HG02884 (cell line): ENCODE results near the gene G3BP2.
"Not testable (repeated sequence)": the region's sequence is repeated elsewhere in the genome, so short reads cannot be mapped to it uniquely, and the experiment has no call there.

Experiments
- ATAC-seq: cut with Tn5 transposase; IDR thresholded peaks from one replicate; pipeline ENCODE4 v1.9.1; 2021; ENCODE audit warnings: mild to moderate bottlenecking, moderate library complexity; ENCODE audit not compliant: unreplicated experiment

The G3BP2 gene

GRCh38 chr4:75673027-75673958, at the start of gene G3BP2:
TSS of gene G3BP2 (minus strand) at chr4:75673411. CDS start at chr4:75662025, 11,386 bp downstream.
- peak; percentile 87 for ATAC-seq

GRCh38 chr4:75722417-75722816, 49.2 kb upstream of the G3BP2 start:
- no peak for ATAC-seq

GRCh38 chr4:75718529-75718928, 45.3 kb upstream of the G3BP2 start:
- ATAC-seq, result no peak

- ATAC-seq, result no peak
Observed at GRCh38 chr4:75717408-75717807, 44.2 kb upstream of the G3BP2 start.

- ATAC-seq, result not testable (repeated sequence)
Observed at GRCh38 chr4:75716054-75716453, 42.8 kb upstream of the G3BP2 start.

- ATAC-seq, result peak; percentile 79
Observed at GRCh38 chr4:75715105-75715799, 42.0 kb upstream of the G3BP2 start.

GRCh38 chr4:75714704-75715103, 41.5 kb upstream of the G3BP2 start:
- no peak for ATAC-seq

GRCh38 chr4:75714011-75714410, 40.8 kb upstream of the G3BP2 start:
- no peak for ATAC-seq

GRCh38 chr4:75710246-75710645, 37.0 kb upstream of the G3BP2 start:
- no peak for ATAC-seq

- ATAC-seq, result no peak
Observed at GRCh38 chr4:75708218-75708691, 35.0 kb upstream of the G3BP2 start.

- ATAC-seq, result no peak
Observed at GRCh38 chr4:75705198-75705977, 32.2 kb upstream of the G3BP2 start.

- ATAC-seq, result no peak
Observed at GRCh38 chr4:75702919-75703411, 29.8 kb upstream of the G3BP2 start.

- no peak for ATAC-seq
Observed at GRCh38 chr4:75699299-75699698, 26.1 kb upstream of the G3BP2 start.

GRCh38 chr4:75698963-75699228, 25.7 kb upstream of the G3BP2 start:
- ATAC-seq, result peak; percentile 19

GRCh38 chr4:75698162-75698962, 25.2 kb upstream of the G3BP2 start:
- peak; percentile 95 for ATAC-seq

GRCh38 chr4:75696581-75696980, 23.4 kb upstream of the G3BP2 start:
- no peak for ATAC-seq

- no peak for ATAC-seq
Observed at GRCh38 chr4:75696071-75696470, 22.9 kb upstream of the G3BP2 start.

GRCh38 chr4:75692066-75692465, 18.9 kb upstream of the G3BP2 start:
- not testable (repeated sequence) for ATAC-seq

GRCh38 chr4:75687125-75687524, 13.9 kb upstream of the G3BP2 start:
- ATAC-seq, result not testable (repeated sequence)

- ATAC-seq, result no peak
Observed at GRCh38 chr4:75686346-75686745, 13.1 kb upstream of the G3BP2 start.
